SH-SY5Y (cell line): ENCODE measurements around the gene TEX19.

Experiments used
- GATA2 ChIP-seq: IDR thresholded peaks from 2 replicates; pipeline ENCODE4 v1.6.1; 2011; ENCODE audit warnings: mild to moderate bottlenecking, low read depth, low read length
- GATA3 ChIP-seq: IDR thresholded peaks from 2 replicates; pipeline ENCODE4 v1.6.1; 2011; ENCODE audit warnings: low read depth, mild to moderate bottlenecking, low read length, moderate library complexity

- TF ChIP-seq GATA3 (no peak), GATA2 (no peak)
Observed at GRCh38 chr17:82328141-82328993, 30.7 kb upstream of the TEX19 start.
